ENCODE results near the gene ABCB4.
"Not testable (repeated sequence)": the region's sequence is repeated elsewhere in the genome, so short reads cannot be mapped to it uniquely, and the experiment has no call there.

ABCB4 gene

GRCh38 chr7:87471473-87471872, 4.0 kb downstream of the ABCB4 start:
- CTCF ChIA-PET, result interaction anchor here (0.6 to 0.7 kb wide), 2 partner anchors 31 to 358 kb away, joined by 3 to 6 read pairs; no protein-coding TSS in a partner anchor
- H3K27ac ChIP-seq, result no peak overlapping the region
- POLR2A ChIA-PET (ENCODE audit: low non-redundant PET), result no interaction called here
- no peak for DNase-seq (ENCODE audit: low spot score)
- TF ChIP-seq CTCF (conservative IDR thresholded peaks at IDR 0.05; ENCODE audit: low read depth), result no peak

- H3K27ac ChIP-seq; CTCF ChIA-PET; POLR2A ChIA-PET (ENCODE audit: low non-redundant PET); DNase-seq (ENCODE audit: low spot score): not testable (repeated sequence)
Observed at GRCh38 chr7:87469204-87469603, 6.3 kb downstream of the ABCB4 start.

- POLR2A ChIA-PET (ENCODE audit: low non-redundant PET); H3K27ac ChIP-seq; DNase-seq (ENCODE audit: low spot score): not testable (repeated sequence)
- CTCF ChIA-PET, result interaction anchor here (0.6 kb wide), 1 partner anchor 9 kb away, joined by 7 read pairs; no protein-coding TSS in a partner anchor
Observed at GRCh38 chr7:87465534-87465880, 10.0 kb downstream of the ABCB4 start.

GRCh38 chr7:87464830-87465533, 10.5 kb downstream of the ABCB4 start:
- CTCF ChIA-PET, result interaction anchor here (0.6 kb wide), 1 partner anchor 9 kb away, joined by 7 read pairs; no protein-coding TSS in a partner anchor
- DNase-seq (ENCODE audit: low spot score); H3K27ac ChIP-seq; POLR2A ChIA-PET (ENCODE audit: low non-redundant PET): not testable (repeated sequence)

- TF ChIP-seq CTCF (conservative IDR thresholded peaks at IDR 0.05; ENCODE audit: low read depth), result no peak
- POLR2A ChIA-PET (ENCODE audit: low non-redundant PET), result no interaction called here
Observed at GRCh38 chr7:87463982-87464381, 11.5 kb downstream of the ABCB4 start.

GRCh38 chr7:87460444-87460843, 15.0 kb downstream of the ABCB4 start:
- CTCF ChIA-PET, result interaction anchor here (0.6 kb wide), 1 partner anchor 61 kb away, joined by 4 read pairs; no protein-coding TSS in a partner anchor
- DNase-seq (ENCODE audit: low spot score); POLR2A ChIA-PET (ENCODE audit: low non-redundant PET); H3K27ac ChIP-seq: not testable (repeated sequence)

More at GRCh38 chr7:87463982-87464381, 11.5 kb downstream of the ABCB4 start:
- CTCF ChIA-PET, result no interaction called here
- H3K27ac ChIP-seq, result no peak overlapping the region
- DNase-seq (ENCODE audit: low spot score), result no peak

GRCh38 chr7:87459941-87460340, 15.5 kb downstream of the ABCB4 start:
- TF ChIP-seq CTCF (conservative IDR thresholded peaks at IDR 0.05; ENCODE audit: low read depth), result no peak
- H3K27ac ChIP-seq, result no peak overlapping the region
- ChIA-PET POLR2A (ENCODE audit: low non-redundant PET) (no interaction called here), CTCF (interaction anchor here (0.6 kb wide), 1 partner anchor 61 kb away, joined by 4 read pairs; no protein-coding TSS in a partner anchor)
- no peak for DNase-seq (ENCODE audit: low spot score)

GRCh38 chr7:87458148-87458547, 17.3 kb downstream of the ABCB4 start:
- ChIA-PET CTCF (no interaction called here), POLR2A (ENCODE audit: low non-redundant PET) (no interaction called here)
- no peak for TF ChIP-seq CTCF (conservative IDR thresholded peaks at IDR 0.05; ENCODE audit: low read depth)
- H3K27ac ChIP-seq, result no peak overlapping the region
- DNase-seq (ENCODE audit: low spot score), result no peak

GRCh38 chr7:87456247-87456646, 19.2 kb downstream of the ABCB4 start:
- DNase-seq (ENCODE audit: low spot score), result no peak
- no peak for TF ChIP-seq CTCF (conservative IDR thresholded peaks at IDR 0.05; ENCODE audit: low read depth)
- POLR2A ChIA-PET (ENCODE audit: low non-redundant PET), result no interaction called here
- CTCF ChIA-PET, result interaction anchor here (0.7 kb wide), 1 partner anchor 9 kb away, joined by 7 read pairs; no protein-coding TSS in a partner anchor
- no peak overlapping the region for H3K27ac ChIP-seq

Measured in RWPE1 (cell line).